Stimulated activated CD4-positive, alpha-beta T cell treated with anti-CD3 and anti-CD28 coated beads, Interleukin-2, amount 100 ng/mL, for 24 hours (primary cell): ENCODE measurements around the gene OR52R1.
"Not testable (repeated sequence)": the region's sequence is repeated elsewhere in the genome, so short reads cannot be mapped to it uniquely, and the experiment has no call there.

Experiments used
- DNase-seq, 2 donors: peaks; one replicate each; pipeline ENCODE4 v3.0.0-alpha.2; 2020

OR52R1 gene

GRCh38 chr11:4804280-4804679 is at the start of gene OR52R1:
Gene OR52R1, minus strand, starts transcription at chr11:4804380. Its CDS starts 0 bp downstream, at chr11:4804380.
- no peak for DNase-seq

DNA sequence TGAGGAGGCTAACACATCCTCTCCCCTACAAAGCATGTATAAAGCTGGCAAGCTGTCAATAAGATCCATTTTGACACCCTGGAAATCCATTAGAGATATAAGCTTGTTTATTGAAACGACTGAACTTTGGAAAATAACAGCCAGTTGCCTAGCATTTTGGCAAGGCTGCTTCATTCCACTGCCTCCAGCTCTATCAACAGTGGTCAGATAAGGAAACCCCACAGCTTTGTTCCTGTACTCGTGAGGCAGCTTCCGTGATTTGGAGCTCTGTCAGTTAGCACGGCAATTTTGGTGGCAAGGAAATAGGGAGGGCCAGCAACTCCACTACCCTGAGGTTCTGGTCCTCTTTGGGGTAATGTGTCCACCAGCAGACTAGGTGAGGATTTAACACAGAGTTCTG is 46.9 kb upstream of the OR52R1 start:
- DNase-seq = no peak

GRCh38 chr11:4848908-4849532 is 44.8 kb upstream of the OR52R1 start, which contains the start of gene OR51S1:
Gene OR51S1, minus strand, starts transcription at chr11:4849208. Its CDS starts 0 bp downstream, at chr11:4849208.
- DNase-seq = no peak

DNA sequence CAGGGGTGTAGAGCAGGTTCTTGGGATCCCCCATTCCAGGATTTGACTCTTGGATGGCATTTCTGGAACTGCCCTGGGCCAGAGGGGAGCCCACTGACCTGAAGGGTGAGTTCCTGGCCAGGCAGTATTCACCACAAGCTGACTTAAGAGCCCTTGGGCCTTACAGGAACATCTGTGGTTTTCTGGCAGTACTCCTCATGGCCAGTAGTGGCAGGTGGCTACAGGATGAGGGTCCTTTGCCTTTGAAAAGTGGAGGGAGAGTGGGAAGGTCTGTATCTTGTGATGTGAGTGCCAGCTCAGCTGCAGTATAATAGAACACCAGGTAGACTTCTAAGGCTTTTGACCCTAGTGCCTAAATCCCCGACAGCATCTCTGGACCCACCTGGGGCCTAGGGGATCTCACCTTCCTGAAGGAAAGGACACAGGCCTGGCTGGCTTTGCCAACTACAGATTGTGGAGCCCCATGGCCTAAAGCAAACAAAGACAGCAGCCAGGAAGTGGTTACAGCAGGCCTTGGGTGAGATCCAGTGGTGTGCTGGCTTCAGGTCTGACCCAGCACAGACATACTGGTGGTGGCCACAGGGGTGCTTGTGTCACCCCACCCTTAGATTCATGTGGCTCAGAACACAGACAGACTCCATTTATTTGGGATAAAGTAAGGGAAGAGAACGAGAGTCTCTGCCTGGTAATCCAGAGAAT is 35.8 kb upstream of the OR52R1 start:
- DNase-seq = no peak

DNA sequence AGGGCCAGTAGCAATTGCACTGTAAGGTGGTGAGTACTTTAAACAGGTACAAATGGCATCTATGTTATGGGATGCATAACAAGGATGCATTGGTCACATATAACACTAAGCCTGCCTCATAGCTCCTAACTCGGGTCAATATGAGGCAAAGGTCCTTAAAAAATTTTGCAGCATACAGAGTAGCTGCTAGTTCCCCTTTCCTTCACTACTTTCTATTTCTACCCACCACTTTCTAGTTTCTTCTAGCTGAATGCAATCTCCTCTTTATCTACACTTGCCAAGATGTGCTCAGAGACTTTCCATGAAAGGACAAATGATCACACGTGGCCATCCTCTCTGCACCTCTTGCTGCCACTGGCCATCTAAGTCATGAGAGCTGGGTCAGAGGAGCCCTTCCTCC is 26.7 kb upstream of the OR52R1 start:
- DNase-seq = no peak

DNA sequence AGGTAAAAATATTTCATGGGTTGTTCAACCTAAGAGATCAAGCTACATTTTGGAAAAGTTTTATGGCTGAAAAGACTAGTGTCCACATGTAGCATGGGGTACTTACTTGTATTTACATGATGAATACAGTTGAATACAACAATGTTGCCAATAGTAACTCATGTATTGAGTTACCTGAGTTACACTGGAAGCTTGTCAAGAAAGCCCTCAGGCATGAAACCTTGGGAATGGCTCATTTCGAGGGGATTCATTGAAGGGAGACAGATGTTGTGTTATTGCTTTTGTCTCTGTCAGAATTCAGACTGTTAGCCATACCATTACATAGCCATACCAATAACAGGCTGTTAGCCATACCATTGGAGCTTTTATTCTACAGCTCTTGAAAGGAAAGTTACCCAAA is 26.2 kb upstream of the OR52R1 start:
- DNase-seq = no peak

GRCh38 chr11:4826425-4826824 is 22.2 kb upstream of the OR52R1 start:
- DNase-seq = no peak

DNA sequence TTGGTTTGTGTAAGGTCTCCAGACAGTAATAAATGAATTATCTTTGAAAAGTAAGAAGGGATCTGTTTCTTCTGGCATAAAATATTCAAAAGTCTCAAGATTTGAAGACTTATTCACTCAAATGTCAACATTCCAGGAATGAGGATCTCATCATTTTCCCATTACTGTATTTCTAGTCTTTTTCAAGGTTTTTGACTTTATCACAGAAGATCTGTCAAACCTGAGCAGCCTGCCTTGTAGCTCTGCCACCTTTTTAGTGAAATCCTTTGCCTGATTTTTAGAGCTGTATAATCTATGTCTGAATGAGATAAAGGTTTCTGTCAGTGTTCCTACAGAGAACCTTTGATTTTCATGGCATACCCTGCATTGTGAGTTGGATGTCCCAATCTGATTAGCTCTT is 21.0 kb upstream of the OR52R1 start:
- DNase-seq = no peak

GRCh38 chr11:4821021-4821420 is 16.8 kb upstream of the OR52R1 start, which contains the start of gene OR51F2:
Gene OR51F2, plus strand, starts transcription at chr11:4821321. Its CDS starts 101 bp downstream, at chr11:4821422.
- no peak for DNase-seq

GRCh38 chr11:4809246-4809645 is 5.1 kb upstream of the OR52R1 start:
- DNase-seq = no peak

GRCh38 chr11:4808476-4808875 is 4.3 kb upstream of the OR52R1 start:
- DNase-seq = no peak

GRCh38 chr11:4801316-4801715 is 2.9 kb downstream of the OR52R1 start:
- not testable (repeated sequence) for DNase-seq

DNA sequence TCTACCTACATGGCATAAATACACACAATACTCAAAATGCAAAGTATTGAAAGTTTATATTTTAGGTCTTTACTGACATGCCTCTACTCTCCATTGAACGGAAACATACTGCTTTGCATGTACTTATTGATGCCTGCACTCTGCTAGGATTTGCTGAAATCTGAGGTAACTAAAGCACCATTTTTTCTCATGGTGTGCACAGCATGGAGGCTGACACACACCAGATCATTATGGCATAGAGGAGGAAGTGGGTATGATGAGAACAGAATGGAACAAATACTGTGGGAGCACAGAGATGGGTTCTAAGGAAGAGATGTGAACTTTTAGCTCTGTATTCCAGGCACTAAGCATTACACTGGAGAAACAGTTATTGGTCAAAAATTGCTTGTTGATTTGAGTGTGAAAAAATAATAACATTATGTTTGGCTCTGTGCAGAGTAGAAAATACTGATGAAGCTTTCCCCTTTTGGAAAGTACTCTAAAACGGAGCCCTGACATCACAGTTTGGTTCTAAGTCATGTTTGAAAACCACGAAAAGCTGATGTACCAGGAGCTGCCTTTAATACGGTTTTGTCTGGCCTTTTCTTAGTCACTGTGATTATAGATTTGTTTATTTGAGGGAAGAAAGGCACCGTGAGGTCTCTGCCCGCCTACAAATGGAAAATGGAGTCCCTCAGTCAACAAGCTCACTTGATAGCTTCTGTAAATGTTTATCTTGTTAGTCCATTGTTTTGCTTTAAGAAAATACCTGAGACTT is 5.6 kb downstream of the OR52R1 start:
- DNase-seq = no peak

DNA sequence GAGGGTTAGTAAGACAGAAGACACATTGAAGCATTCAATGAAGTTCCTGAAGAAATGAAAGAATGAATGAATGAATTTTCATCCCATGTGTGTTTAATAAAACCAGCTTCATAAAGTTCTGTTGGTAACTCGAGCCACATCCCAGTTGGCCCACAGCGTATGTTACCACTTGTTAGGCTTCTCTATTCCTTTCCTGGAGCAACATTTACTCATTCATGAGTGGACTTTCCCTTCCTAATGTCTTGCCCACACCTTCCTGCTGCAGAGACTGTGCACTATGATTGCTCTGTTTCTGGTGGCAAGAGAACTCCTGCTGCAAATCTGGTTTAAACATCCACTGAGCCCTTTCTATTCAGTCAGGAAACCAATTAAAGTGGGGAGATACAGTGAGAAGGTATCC is 7.0 kb downstream of the OR52R1 start:
- DNase-seq = no peak

DNA sequence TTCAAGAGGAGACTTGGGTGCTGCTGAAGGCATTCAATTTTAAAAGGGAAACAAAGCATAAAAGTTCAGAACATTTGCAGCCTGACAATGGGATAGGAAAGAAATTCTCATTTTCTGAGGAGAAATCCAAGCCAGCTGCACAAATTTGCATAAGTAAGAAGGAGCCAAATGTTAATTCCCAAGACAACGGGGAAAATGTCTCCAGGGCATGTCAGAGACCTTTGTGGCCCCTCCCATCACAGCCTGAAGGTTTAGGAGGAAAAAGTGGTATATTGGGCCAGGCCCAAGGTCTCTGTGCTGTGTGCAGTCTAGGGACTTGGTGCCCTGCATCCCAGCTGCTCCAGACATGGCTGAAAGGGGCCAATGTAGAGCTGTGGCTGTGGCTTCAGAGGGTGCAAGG is 21.7 kb downstream of the OR52R1 start:
- no peak for DNase-seq

DNA sequence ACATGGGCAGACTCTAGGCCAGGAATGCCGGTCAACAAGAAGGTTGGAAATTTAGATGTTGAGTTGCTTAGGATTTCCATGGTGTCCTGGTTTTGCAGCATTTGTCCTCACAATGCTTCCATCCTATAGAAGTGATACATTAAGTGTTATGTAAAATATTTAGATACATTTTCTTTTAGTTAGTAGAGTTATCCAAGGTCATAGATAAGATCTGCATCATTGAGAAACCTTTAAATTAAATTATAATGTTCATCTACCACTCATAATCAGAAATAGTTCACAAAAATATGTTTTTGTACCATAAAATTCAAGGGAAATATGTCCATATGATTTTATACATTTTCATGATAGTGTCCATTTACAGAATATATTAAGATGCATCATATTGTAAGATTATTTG is 34.3 kb downstream of the OR52R1 start, which contains the start of gene OR51F1:
TSS of gene OR51F1 (minus strand) at position 101 of the 400 bp plus-strand sequence. CDS start at position 101, 0 bp downstream.
- DNase-seq = no peak

DNA sequence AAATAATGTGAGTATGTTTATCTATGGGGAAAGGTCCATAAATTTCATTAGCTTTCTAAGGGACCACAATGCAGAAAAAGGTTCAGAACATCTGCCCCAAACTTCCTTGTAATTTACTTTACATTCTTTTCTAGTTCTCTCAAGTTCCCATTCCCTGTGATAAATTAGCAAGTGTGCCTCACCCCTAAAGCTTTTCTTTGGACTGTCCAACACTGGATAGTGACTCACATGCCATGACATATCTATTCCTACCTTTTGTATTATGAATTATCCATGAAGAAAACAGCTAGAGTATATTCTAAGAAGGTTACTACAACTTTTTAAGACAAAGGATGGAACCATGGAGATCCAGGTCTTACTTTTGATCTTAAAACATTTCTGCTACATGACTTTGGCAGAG is 36.1 kb downstream of the OR52R1 start:
- no peak for DNase-seq

- no peak for DNase-seq
These were observed 37.6 kb downstream of the OR52R1 start for GRCh38 chr11:4766420-4767043.

DNA sequence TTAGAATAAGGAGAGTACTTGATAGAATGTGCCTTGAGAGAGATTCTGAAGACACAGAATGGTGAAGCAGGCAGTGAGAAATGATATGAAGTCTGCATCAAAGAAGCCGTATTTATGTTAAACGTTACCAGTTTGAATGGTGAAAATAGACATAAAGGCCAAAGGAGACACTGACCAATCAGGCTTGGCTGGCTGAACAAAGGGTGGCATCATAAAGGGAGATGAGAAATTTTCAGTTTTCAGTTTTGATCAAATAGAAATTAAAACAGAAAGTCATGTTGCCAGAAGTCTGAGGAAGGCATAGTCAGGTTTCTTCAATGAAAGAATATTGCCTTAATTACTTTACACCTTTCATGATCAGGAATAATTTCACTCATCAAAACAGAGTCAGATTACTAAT is 41.1 kb downstream of the OR52R1 start:
- DNase-seq = no peak
